ENCODE measurements around the gene CD83. TPM values are rescaled to one million over a fixed set of nuclear protein-coding genes. Genes with fewer than 3 reads are reported as not detected.
"Not testable (repeated sequence)": the region's sequence is repeated elsewhere in the genome, so short reads cannot be mapped to it uniquely, and the experiment has no call there.

The CD83 gene
- total RNA-seq, 1 donor from 2014 or later = 80.2 TPM

DNA sequence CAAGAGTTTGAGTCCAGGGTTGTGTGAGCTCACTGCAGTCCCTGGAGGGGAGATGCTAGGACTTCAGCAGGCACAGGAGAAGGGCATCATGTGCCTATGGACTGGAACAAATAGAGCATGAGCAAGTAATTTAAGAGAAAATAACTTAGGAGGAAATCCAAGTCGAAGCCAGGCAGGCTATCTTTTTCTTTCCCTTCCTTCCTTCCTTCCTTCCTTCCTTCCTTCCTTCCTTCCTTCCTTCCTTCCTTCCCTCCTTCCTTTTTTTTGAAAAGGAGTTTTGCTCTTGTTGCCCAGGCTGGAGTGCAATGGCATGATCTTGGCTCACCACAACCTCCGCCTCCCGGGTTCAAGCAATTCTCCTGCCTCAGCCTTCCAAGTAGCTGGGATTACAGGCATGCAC is 33.7 kb downstream of the CD83 start:
- DNase-seq; H3K4me3 Mint-ChIP-seq; H3K36me3 Mint-ChIP-seq (ENCODE audit: low read depth); H3K4me1 Mint-ChIP-seq; H3K9me3 Mint-ChIP-seq; H3K27ac Mint-ChIP-seq; intact Hi-C loops (cut with micrococcal nuclease): not testable (repeated sequence)
- H3K27me3 Mint-ChIP-seq = peaks cover 18% of the 10 kb centered on the region

DNA sequence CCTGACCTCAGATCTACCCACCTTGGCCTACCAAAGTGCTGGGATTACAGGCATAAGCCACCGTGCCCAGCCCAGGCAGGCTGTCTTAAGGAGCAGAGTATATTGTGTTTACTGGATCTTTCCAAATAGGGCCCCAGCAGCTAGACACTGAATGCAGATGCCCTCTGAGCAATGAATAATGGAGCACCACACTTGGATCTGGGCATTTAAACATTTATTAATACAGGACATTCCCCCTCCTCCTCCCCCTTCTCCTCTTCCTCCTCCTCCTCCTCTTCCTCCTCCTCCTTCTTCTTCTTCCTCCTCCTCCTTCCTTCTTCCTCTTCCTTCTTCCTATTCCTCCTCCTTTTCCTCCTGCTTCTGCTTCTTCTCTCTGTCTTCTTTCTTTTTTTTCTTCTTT is 34.2 kb downstream of the CD83 start:
- intact Hi-C loops (cut with micrococcal nuclease) = no loop called here
- no peak overlapping the region for H3K27ac Mint-ChIP-seq
- H3K27me3 Mint-ChIP-seq = peaks cover 18% of the 10 kb centered on the region
- no peaks in the 10 kb centered on the region for H3K4me1 Mint-ChIP-seq
- DNase-seq = no peak
- H3K36me3 Mint-ChIP-seq (ENCODE audit: low read depth) = no peaks in the 10 kb centered on the region
- H3K9me3 Mint-ChIP-seq = no peaks in the 10 kb centered on the region
- H3K4me3 Mint-ChIP-seq = no peak overlapping the region

DNA sequence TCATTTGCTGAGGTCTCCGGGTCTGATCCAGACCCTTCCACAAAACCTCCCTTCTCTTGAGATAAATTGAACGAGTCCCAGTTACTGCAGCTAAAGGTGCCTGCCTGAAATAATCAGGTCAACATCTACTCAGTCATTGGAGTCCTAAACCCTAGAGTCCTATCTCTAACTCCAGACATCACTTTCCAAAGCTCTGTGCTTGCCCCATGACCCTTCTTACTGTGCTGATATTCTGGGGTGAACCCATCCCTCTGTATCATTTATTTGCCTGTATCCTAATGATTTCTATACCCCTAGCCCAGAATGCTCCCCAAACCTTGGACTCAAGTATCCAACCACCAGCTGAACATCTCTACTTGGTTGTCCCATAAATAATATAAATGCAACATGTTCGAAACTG is 35.7 kb downstream of the CD83 start:
- Mint-ChIP-seq H3K36me3 (ENCODE audit: low read depth) (no peaks in the 10 kb centered on the region), H3K4me3 (no peak overlapping the region), H3K9me3 (no peaks in the 10 kb centered on the region), H3K27me3 (peaks cover 20% of the 10 kb centered on the region), H3K4me1 (no peaks in the 10 kb centered on the region), H3K27ac (no peak overlapping the region)
- DNase-seq = no peak
- intact Hi-C loops (cut with micrococcal nuclease) = no loop called here

DNA sequence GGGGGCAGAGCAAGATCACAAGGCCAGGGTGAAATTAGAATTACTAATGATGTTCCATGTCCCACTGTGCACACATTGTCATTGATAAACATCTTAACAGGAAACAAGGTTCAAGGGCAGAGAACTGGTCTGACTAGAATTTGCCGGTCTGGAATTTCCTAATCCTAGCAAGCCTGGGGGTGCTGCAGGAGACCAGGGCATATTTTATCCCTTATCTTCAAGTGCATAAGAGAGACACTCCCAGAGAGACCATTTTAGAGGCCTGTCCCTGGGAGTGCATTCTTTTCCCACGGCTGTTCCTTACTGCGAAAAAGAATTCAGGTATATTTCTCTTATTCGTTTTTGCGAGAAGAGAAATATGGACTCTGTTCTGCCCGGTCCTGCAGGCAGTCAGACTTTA is 41.5 kb downstream of the CD83 start:
- no peaks in the 10 kb centered on the region for H3K36me3 Mint-ChIP-seq (ENCODE audit: low read depth)
- intact Hi-C loops (cut with micrococcal nuclease) = no loop called here
- peaks cover 13% of the 10 kb centered on the region for H3K27me3 Mint-ChIP-seq
- peaks cover 4% of the 10 kb centered on the region for H3K9me3 Mint-ChIP-seq
- no peak for DNase-seq
- H3K4me1 Mint-ChIP-seq = no peaks in the 10 kb centered on the region
- no peak overlapping the region for H3K4me3 Mint-ChIP-seq
- no peak overlapping the region for H3K27ac Mint-ChIP-seq

DNA sequence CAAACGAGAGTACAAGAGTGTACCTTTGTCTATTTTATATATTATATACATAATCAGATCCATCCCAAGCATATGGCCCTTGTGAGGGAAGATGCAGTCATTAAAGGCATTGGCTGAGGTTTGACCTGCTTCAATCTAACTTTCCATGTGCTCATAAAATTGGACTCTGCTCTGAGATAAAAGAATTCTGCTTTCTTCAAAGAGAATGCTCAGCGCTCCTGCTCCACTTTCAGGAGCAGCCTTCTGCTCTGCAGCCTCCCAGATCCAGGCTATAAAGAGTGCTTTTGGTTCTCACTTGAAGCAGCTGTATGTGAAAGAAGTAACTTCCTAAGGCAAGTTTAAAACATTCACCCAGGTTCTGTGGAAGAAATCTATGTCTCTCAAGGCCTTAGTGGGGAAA is 45.3 kb downstream of the CD83 start:
- no peaks in the 10 kb centered on the region for H3K36me3 Mint-ChIP-seq (ENCODE audit: low read depth)
- no peak for DNase-seq
- H3K27me3 Mint-ChIP-seq = peaks cover 2% of the 10 kb centered on the region
- intact Hi-C loops (cut with micrococcal nuclease) = no loop called here
- H3K27ac Mint-ChIP-seq = no peak overlapping the region
- no peaks in the 10 kb centered on the region for H3K4me1 Mint-ChIP-seq
- no peak overlapping the region for H3K4me3 Mint-ChIP-seq
- H3K9me3 Mint-ChIP-seq = peaks cover 4% of the 10 kb centered on the region

DNA sequence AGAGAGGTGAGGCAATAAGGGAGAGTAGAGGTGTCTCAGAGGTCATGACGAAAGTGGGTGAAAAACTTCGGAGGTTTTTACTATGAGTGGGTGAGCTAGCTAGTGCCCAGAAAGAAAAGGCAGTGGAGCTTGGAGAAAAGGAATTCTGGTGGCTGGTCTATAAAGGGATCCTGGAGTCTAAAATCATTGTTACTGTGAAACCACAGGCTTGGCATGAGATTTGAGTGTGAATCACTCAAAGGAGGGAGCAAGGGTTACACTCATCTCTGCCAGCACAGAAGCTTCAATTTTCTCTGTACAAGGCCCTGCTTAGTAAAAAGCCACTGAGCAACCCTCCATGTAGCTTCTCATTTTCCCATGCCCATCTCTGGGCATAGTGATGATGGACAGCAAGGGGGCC is 47.5 kb downstream of the CD83 start:
- H3K36me3 Mint-ChIP-seq (ENCODE audit: low read depth) = no peaks in the 10 kb centered on the region
- no peak for DNase-seq
- H3K27me3 Mint-ChIP-seq = peaks cover 2% of the 10 kb centered on the region
- H3K9me3 Mint-ChIP-seq = peaks cover 11% of the 10 kb centered on the region
- intact Hi-C loops (cut with micrococcal nuclease) = no loop called here
- no peaks in the 10 kb centered on the region for H3K4me1 Mint-ChIP-seq
- no peak overlapping the region for H3K4me3 Mint-ChIP-seq
- no peak overlapping the region for H3K27ac Mint-ChIP-seq

DNA sequence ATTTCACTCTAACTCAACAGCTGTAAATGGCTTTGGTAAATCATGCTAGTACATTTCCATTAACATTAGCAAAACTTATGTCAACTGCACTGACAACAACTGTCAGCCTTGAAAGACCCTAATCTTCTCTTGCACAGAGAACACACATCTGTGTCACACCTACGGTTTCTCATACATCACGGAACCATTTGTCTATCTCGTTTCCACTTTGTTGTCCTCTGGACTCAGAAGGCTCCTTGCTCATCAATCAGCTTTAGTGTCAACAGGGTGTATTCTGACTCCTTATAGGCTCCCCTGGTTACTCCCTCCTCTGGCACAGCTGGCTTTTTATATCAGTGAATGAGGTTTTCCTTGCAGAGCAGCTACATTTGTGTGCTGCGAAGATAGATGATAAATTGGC is 49.3 kb downstream of the CD83 start:
- Mint-ChIP-seq H3K9me3 (peaks cover 20% of the 10 kb centered on the region), H3K36me3 (ENCODE audit: low read depth) (no peaks in the 10 kb centered on the region), H3K27ac (no peak overlapping the region), H3K4me3 (no peak overlapping the region), H3K27me3 (peaks cover 2% of the 10 kb centered on the region), H3K4me1 (no peaks in the 10 kb centered on the region)
- intact Hi-C loops (cut with micrococcal nuclease) = no loop called here
- no peak for DNase-seq

DNA sequence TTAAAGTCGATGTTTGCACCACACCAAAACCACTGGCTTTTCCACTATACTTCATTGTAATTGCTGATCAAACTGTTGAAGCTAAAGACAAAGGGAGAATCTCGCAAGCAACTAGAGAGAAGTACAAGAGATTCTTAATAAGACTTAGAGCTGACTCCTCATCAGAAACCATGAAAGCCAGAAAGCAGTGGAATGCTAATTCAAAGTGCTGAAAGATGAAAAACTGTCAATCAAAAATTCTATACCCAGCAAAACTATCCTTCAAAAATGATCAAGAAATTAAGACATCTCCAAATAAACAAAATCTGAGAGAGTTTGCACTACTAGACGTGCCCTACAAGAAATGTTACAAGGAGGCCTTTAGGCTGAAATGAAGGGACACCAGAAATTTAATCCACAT is 52.6 kb downstream of the CD83 start:
- no peak overlapping the region for H3K27ac Mint-ChIP-seq
- H3K36me3 Mint-ChIP-seq (ENCODE audit: low read depth) = no peaks in the 10 kb centered on the region
- peaks cover 20% of the 10 kb centered on the region for H3K9me3 Mint-ChIP-seq
- H3K27me3 Mint-ChIP-seq = no peaks in the 10 kb centered on the region
- H3K4me3 Mint-ChIP-seq = no peak overlapping the region
- intact Hi-C loops (cut with micrococcal nuclease) = no loop called here
- no peak for DNase-seq
- H3K4me1 Mint-ChIP-seq = peaks cover 2% of the 10 kb centered on the region

DNA sequence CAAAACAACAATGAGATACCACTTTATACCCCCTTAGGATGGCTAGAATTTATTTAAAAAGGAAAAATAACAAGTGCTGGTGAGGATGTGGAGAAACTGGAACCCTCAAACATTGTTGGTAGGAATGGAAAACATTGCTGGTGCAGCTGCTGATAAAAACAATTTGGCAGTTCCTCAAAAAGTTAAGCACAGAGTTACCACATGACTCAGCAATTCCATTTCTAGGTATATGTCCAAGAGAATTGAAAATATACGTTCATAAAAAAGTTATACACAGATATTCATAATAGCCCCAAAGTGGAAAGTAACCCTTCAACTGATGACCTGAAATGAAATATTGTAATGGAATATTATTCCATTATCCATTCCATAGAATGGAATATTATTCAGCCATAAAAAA is 55.0 kb downstream of the CD83 start:
- intact Hi-C loops (cut with micrococcal nuclease) = no loop called here
- H3K4me1 Mint-ChIP-seq = peaks cover 2% of the 10 kb centered on the region

DNA sequence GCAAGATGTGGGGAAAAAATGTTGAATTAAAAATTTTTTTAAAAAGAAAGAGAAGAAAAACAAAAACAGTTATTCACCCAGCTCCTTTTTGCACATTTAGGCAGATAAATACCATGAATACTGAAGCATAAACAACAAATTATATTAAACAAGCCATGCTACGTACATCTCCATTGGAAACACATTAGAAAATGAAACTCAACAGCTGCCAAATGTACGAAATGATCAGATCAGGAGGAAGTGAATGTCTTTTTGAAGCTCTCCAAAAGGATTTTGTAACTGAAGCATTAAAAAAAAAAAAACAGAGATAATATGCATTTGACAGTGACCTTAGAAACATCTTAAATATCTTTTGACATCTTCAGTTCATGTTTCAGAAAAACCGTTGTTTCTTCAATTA is 56.7 kb downstream of the CD83 start:
- peaks cover 2% of the 10 kb centered on the region for H3K4me1 Mint-ChIP-seq
- H3K4me3 Mint-ChIP-seq = no peak overlapping the region

More for the DNA sequence above, 55.0 kb downstream of the CD83 start:
- no peak overlapping the region for H3K27ac Mint-ChIP-seq
- peaks cover 20% of the 10 kb centered on the region for H3K9me3 Mint-ChIP-seq
- no peaks in the 10 kb centered on the region for H3K36me3 Mint-ChIP-seq (ENCODE audit: low read depth)
- no peak overlapping the region for H3K4me3 Mint-ChIP-seq
- no peak for DNase-seq
- no peaks in the 10 kb centered on the region for H3K27me3 Mint-ChIP-seq

DNA sequence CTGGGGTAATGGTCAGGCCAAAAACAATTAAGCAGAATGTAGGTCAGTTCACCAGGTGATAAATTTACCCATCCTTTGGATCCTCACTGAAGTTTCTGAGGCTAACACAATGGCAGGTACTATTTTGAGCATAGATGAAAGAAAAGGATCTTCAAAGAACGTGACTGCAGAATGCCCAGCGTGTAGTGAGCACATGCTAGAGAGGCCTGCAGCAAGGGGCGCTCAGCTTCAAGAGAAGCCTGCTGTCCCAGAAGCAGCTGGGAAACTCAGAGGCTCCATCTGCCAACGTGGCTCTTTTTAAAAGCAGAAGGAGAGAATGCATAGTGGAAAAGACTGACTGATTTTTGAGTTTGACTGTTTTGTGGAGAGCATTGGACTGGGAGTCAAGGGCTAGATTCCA is 57.4 kb downstream of the CD83 start:
- DNase-seq = no peak
- no peak overlapping the region for H3K27ac Mint-ChIP-seq
- peaks cover 2% of the 10 kb centered on the region for H3K4me1 Mint-ChIP-seq
- no peaks in the 10 kb centered on the region for H3K36me3 Mint-ChIP-seq (ENCODE audit: low read depth)
- intact Hi-C loops (cut with micrococcal nuclease) = no loop called here
- H3K27me3 Mint-ChIP-seq = no peaks in the 10 kb centered on the region
- peaks cover 9% of the 10 kb centered on the region for H3K9me3 Mint-ChIP-seq
- no peak overlapping the region for H3K4me3 Mint-ChIP-seq

More for the DNA sequence above, 56.7 kb downstream of the CD83 start:
- Mint-ChIP-seq H3K36me3 (ENCODE audit: low read depth) (no peaks in the 10 kb centered on the region), H3K27me3 (no peaks in the 10 kb centered on the region), H3K9me3 (peaks cover 10% of the 10 kb centered on the region), H3K27ac (no peak overlapping the region)
- intact Hi-C loops (cut with micrococcal nuclease) = no loop called here
- DNase-seq = no peak

DNA sequence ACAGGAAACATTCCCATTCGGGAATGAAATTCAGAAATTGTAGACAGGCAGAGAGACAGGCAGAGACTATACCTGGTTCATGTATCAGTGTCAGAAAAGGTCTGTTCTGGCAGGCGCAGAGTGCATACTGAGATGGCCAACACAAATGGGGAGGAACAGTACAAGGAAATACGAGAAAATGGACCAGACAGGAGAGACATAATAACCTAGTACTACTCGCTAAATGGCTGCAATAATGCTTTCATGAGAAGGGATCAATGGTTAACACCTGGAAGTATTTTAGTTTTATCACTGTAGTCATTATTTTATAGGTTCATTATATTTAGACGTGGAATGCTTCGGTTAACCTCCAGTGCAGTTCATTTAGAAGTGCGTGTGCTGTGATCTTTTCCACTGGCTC is 58.9 kb downstream of the CD83 start:
- Mint-ChIP-seq H3K4me3 (no peak overlapping the region), H3K4me1 (peaks cover 2% of the 10 kb centered on the region), H3K36me3 (ENCODE audit: low read depth) (no peaks in the 10 kb centered on the region), H3K27ac (no peak overlapping the region), H3K27me3 (no peaks in the 10 kb centered on the region), H3K9me3 (peaks cover 2% of the 10 kb centered on the region)
- no peak for DNase-seq
- intact Hi-C loops (cut with micrococcal nuclease) = no loop called here

DNA sequence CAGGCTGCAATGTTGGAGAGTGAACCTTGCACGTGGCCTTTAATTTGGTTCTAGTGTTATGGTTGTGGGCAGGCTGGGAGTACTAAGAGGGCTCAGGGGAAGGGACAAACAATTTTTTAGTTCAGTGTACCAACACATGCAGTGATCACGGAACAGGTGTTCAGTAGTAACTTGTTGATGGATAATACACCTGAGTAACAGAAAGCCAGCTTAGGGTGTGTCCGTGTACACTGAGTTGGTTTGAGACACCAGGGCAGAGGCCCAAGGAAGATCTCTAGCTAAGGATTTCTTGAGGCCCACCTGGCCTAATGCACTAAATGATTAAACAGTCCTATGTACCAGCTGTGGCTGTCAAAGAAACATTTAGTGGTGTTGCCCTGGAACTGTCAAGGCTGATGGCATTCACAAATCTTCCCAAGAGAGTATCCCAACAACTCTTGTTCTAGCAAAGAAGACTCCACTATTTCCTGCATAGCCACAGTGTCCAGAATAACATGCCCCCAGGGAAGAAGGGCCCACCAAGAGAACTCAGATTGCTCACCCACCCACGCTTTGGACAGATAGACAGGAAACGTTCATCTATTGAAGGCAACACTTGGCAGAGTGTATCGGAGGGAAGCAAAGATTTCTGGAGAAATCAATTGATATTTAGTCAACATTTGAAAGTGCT is 60.0 kb downstream of the CD83 start:
- intact Hi-C loops (cut with micrococcal nuclease) = no loop called here
- peaks cover 2% of the 10 kb centered on the region for H3K4me1 Mint-ChIP-seq
- DNase-seq = no peak
- H3K36me3 Mint-ChIP-seq (ENCODE audit: low read depth) = no peaks in the 10 kb centered on the region
- H3K27ac Mint-ChIP-seq = no peak overlapping the region
- peaks cover 2% of the 10 kb centered on the region for H3K27me3 Mint-ChIP-seq
- no peak overlapping the region for H3K4me3 Mint-ChIP-seq
- no peaks in the 10 kb centered on the region for H3K9me3 Mint-ChIP-seq

DNA sequence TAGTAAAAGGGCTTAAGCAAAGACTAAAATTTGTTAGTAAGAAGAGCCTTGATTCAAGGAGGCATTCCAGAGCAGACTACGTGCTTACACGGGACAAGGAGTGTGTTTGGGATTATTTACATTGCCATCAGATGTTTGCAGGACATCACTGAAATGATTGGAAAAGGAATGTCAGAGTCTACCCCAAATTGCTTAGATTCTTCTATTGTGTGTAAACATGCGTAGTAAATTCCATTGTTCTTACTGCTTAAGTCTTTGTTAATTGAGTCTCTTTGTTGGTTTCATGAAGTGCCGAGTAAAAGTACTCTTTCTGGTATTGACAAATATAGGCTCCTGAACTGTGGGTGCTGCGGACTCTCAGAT is 60.5 kb downstream of the CD83 start:
- H3K27ac Mint-ChIP-seq = no peak overlapping the region
- DNase-seq = no peak
- intact Hi-C loops (cut with micrococcal nuclease) = no loop called here
- H3K9me3 Mint-ChIP-seq = no peaks in the 10 kb centered on the region
- peaks cover 2% of the 10 kb centered on the region for H3K4me1 Mint-ChIP-seq
- no peaks in the 10 kb centered on the region for H3K36me3 Mint-ChIP-seq (ENCODE audit: low read depth)
- H3K27me3 Mint-ChIP-seq = peaks cover 2% of the 10 kb centered on the region
- no peak overlapping the region for H3K4me3 Mint-ChIP-seq

DNA sequence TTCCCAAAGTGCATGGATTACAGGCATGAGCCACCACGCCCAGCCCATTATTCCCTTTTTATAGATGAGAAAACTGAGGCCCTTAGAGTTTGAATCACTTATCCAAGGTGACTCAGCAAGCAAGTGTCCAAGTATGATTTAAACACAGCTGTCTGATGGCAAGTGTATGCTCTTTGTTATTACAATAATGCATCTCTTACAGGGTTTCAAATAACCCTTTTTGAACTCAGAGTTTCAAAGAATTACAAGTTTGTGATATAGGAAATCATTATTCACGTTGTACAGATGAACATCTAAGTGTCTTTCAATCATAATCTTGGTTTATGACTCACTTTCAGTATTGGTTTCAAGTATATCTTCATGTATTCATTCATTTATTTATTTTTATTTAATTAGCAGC is 63.0 kb downstream of the CD83 start:
- Mint-ChIP-seq H3K4me1 (no peaks in the 10 kb centered on the region), H3K9me3 (no peaks in the 10 kb centered on the region), H3K36me3 (ENCODE audit: low read depth) (no peaks in the 10 kb centered on the region), H3K4me3 (no peak overlapping the region), H3K27ac (no peak overlapping the region), H3K27me3 (peaks cover 2% of the 10 kb centered on the region)
- intact Hi-C loops (cut with micrococcal nuclease) = no loop called here
- DNase-seq = no peak

Measured in activated CD4-positive, alpha-beta T cell treated with anti-CD3 and anti-CD28 coated beads, Interleukin-2, amount 10 ng/mL, durations not matched to agents 24 days and 14 days (primary cell).